Measurements from ENCODE around the gene NRXN3.
"Not testable (repeated sequence)": the region's sequence is repeated elsewhere in the genome, so short reads cannot be mapped to it uniquely, and the experiment has no call there.

Gene NRXN3

DNA sequence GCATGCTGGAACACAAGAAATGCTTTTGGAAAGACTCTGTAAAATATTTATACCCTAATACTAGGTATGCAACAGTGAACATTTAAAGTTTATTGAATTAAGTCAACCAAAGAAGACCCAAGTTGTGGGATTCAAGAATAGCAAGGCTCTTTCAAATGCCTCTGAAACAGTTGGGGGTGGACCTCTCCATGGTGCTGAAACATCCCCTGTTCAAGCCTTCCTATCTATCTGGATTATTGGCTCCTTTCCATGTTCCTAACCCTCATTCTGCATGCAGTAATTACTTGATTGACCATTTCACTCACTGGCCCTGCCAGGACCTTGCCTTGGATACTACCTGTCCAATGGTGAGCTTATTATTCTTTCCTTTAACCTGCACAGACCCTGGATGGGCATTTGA is 349.7 kb downstream of the NRXN3 start:
- no peak overlapping the region for H3K4me3 ChIP-seq (replicated peaks; ENCODE audit: low read depth, low read length)
- TF ChIP-seq, protein P1, sequence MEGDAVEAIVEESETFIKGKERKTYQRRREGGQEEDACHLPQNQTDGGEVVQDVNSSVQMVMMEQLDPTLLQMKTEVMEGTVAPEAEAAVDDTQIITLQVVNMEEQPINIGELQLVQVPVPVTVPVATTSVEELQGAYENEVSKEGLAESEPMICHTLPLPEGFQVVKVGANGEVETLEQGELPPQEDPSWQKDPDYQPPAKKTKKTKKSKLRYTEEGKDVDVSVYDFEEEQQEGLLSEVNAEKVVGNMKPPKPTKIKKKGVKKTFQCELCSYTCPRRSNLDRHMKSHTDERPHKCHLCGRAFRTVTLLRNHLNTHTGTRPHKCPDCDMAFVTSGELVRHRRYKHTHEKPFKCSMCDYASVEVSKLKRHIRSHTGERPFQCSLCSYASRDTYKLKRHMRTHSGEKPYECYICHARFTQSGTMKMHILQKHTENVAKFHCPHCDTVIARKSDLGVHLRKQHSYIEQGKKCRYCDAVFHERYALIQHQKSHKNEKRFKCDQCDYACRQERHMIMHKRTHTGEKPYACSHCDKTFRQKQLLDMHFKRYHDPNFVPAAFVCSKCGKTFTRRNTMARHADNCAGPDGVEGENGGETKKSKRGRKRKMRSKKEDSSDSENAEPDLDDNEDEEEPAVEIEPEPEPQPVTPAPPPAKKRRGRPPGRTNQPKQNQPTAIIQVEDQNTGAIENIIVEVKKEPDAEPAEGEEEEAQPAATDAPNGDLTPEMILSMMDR (IDR thresholded peaks at IDR 0.05; ENCODE audit: low read depth, low read length, missing control alignments) = no peak
- DNase-seq (ENCODE audit: extremely low read depth, low read depth) = peak; percentile 10

DNA sequence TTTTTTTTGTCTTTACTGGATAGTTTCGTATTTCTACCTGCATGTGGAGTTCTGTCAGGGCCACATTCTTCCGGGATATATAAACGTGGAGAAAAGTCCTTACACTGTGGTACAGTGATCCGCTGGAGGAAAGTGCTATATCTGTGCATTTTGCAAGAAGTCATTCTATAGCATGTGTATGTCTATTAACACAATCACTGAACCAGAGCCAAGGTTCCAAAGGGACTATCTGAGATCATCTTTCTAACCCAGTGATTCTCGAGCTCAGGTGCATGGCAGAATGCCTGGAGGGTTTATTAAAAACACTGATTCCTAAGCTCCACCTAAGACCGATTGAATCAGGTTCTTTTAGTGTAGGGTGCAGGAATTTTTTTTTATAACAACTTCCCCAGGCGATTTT is 354.0 kb downstream of the NRXN3 start:
- TF ChIP-seq, protein P1 (IDR thresholded peaks at IDR 0.05; ENCODE audit: low read depth, low read length, missing control alignments) = no peak
- DNase-seq (ENCODE audit: extremely low read depth, low read depth) = no peak
- H3K4me3 ChIP-seq (replicated peaks; ENCODE audit: low read depth, low read length) = no peak overlapping the region

DNA sequence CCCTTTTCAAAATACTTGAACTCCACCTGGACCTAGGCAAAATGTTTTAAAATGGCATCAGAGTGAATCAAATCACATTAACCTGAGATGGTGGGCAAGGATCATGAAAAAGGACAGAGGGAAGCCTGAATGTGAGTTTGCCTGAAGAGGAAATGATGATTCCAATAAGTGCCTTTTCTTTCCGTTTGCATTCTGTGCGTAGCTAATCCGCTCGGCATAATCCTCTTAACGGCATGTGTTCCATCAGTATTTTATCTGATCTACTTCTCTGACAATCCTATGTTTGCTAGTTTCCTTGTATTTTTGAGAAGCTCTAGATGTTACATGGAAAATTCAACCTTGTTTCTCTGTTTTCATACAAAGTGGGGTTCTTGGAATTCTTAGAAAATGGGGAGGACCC is 354.6 kb downstream of the NRXN3 start:
- H3K4me3 ChIP-seq (replicated peaks; ENCODE audit: low read depth, low read length) = no peak overlapping the region
- TF ChIP-seq, protein P1 (IDR thresholded peaks at IDR 0.05; ENCODE audit: low read depth, low read length, missing control alignments) = no peak
- DNase-seq (ENCODE audit: extremely low read depth, low read depth) = no peak

DNA sequence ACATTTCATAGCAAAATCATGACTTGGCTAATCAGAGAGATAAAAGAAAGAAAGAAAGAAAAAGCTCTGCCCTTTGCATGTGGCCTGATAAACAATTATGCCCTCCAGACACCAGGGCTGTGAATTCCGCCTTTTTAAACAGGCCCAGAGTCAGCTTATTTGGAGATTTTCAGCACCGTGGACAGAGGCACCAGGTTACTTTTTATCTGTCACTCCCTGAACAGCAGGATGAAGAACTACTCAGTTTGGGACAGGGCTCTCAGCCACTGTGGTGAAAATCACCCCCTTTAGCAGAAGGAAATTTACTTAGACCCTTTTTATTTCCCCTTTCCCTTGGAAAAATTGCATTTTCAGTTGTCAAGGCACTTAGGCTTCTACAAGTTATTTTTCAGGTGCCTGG is 359.9 kb downstream of the NRXN3 start:
- TF ChIP-seq, protein P1 (IDR thresholded peaks at IDR 0.05; ENCODE audit: low read depth, low read length, missing control alignments) = no peak
- DNase-seq (ENCODE audit: extremely low read depth, low read depth) = peak; percentile 9
- no peak overlapping the region for H3K4me3 ChIP-seq (replicated peaks; ENCODE audit: low read depth, low read length)

DNA sequence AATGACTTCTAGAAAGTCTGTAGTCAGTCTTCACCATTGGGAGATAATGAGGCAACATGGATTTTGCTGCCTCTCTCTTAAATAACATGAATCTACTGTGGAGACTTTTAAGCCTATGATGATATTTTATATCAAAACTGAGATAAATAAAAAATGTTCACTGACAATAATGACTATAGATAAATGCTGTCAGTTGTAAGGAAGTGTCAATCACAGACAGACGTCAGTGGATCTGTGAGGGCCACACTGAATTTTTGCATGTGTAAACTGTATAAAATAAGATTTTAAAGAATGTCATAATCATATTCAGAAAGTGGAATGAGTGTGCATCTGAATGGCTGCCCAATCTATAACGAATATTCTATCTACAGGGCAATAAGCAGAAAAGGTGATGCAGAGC is 364.0 kb downstream of the NRXN3 start:
- H3K4me3 ChIP-seq (replicated peaks; ENCODE audit: low read depth, low read length) = no peak overlapping the region
- TF ChIP-seq, protein P1 (IDR thresholded peaks at IDR 0.05; ENCODE audit: low read depth, low read length, missing control alignments) = no peak
- no peak for DNase-seq (ENCODE audit: extremely low read depth, low read depth)

DNA sequence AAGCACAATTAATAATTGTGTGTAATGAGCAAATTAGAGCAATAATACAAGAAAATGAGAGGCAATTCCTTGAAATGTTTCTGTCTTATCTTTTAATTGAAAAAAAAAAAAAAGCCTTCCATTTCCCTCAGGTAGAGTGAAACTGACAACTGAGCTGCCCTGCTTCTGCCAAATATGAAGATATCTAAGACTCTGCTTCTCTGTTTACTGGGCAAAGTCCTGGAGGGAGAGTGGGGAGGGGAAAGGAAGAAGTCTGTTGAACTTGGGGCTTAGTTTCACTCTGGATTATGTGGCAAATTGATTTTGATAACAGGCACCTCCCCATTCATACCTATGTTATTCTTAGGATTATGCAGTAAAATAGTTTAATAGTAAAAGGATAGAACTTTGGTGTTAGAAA is 364.9 kb downstream of the NRXN3 start:
- H3K4me3 ChIP-seq (replicated peaks; ENCODE audit: low read depth, low read length) = no peak overlapping the region
- TF ChIP-seq, protein P1 (IDR thresholded peaks at IDR 0.05; ENCODE audit: low read depth, low read length, missing control alignments) = no peak
- no peak for DNase-seq (ENCODE audit: extremely low read depth, low read depth)

DNA sequence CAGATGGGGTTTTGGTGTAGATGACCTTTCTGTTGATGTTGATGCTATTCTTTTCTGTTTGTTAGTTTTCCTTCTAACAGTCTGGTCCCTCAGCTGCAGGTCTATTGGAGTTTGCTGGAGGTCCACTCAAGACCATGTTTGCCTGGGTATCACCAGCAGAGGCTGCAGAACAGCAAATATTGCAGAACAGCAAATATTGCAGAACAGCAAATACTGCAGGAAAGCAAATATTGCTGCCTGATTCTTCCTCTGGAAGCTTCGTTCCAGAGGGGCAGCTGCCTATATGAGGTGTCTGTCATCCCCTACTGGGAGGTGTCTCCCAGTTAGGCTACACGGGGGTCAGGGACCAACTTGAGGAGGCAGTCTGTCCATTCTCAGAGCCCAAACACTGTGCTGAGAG is 371.6 kb downstream of the NRXN3 start:
- DNase-seq (ENCODE audit: extremely low read depth, low read depth); H3K4me3 ChIP-seq (replicated peaks; ENCODE audit: low read depth, low read length): not testable (repeated sequence)

All from HFF-Myc (cell line).